GM13977 (cell line): ENCODE data around the gene RASGRP1.

Experiments used
- DNase-seq: peaks from one replicate; pipeline ENCODE4 v3.0.0; 2012; ENCODE audit warnings: low spot score
- in situ Hi-C: fragments of 300-500 bp; cut with MboI; formaldehyde crosslinking; loops from one replicate; pipeline ENCODE4 v1.12.0; 2022; ENCODE audit warnings: low sequenced_read_pairs, low pct_unique_long_range_greater_than_20kb, mixed read lengths, inconsistent platforms; ENCODE audit not compliant: unreplicated experiment
- TF ChIP-seq, protein P1 (sequence below): IDR thresholded peaks from 2 replicates; pipeline ENCODE4 v1.5.1; 2012; ENCODE audit warnings: mild to moderate bottlenecking, control low read depth; ENCODE audit not compliant: insufficient read depth; ENCODE audit errors: extremely low read depth, missing control alignments

The RASGRP1 gene

GRCh38 chr15:38507570-38507969 lies 57.0 kb downstream of the RASGRP1 start:
- DNase-seq: no peak
- in situ Hi-C loops: no loop called here
- TF ChIP-seq, protein P1, sequence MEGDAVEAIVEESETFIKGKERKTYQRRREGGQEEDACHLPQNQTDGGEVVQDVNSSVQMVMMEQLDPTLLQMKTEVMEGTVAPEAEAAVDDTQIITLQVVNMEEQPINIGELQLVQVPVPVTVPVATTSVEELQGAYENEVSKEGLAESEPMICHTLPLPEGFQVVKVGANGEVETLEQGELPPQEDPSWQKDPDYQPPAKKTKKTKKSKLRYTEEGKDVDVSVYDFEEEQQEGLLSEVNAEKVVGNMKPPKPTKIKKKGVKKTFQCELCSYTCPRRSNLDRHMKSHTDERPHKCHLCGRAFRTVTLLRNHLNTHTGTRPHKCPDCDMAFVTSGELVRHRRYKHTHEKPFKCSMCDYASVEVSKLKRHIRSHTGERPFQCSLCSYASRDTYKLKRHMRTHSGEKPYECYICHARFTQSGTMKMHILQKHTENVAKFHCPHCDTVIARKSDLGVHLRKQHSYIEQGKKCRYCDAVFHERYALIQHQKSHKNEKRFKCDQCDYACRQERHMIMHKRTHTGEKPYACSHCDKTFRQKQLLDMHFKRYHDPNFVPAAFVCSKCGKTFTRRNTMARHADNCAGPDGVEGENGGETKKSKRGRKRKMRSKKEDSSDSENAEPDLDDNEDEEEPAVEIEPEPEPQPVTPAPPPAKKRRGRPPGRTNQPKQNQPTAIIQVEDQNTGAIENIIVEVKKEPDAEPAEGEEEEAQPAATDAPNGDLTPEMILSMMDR: no peak

- DNase-seq: no peak
- TF ChIP-seq, protein P1: no peak
- in situ Hi-C loops: no loop called here
Measured at GRCh38 chr15:38506997-38507396, 57.6 kb downstream of the RASGRP1 start.

- in situ Hi-C loops: no loop called here
- DNase-seq: no peak
- TF ChIP-seq, protein P1: no peak
Measured at GRCh38 chr15:38504680-38505467, 59.7 kb downstream of the RASGRP1 start.

DNA sequence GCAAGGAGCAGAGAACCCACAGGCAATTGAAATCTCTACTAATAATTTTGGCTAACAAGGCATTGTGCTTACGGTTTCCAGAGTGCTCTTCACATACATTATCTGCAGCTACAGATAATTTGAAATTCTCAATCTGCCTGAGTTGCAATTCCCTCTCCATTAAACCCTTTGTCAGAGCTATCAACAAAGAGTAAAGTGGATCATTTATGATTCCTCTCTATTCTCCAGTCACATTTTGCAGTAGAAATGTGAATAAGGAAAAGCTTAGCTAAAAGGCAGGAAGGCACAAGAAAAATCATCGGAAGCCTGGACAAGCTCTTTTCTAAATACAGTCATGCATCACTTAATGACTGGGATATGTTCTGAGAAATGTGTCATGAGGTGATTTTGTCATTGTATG lies 61.1 kb downstream of the RASGRP1 start:
- DNase-seq: no peak
- TF ChIP-seq, protein P1: no peak
- in situ Hi-C loops: no loop called here

GRCh38 chr15:38499651-38500050 lies 65.0 kb downstream of the RASGRP1 start:
- TF ChIP-seq, protein P1: no peak
- DNase-seq: no peak
- in situ Hi-C loops: loop anchor here (25.0 kb wide), 1 partner anchor 163 kb away; no protein-coding TSS in a partner anchor

DNA sequence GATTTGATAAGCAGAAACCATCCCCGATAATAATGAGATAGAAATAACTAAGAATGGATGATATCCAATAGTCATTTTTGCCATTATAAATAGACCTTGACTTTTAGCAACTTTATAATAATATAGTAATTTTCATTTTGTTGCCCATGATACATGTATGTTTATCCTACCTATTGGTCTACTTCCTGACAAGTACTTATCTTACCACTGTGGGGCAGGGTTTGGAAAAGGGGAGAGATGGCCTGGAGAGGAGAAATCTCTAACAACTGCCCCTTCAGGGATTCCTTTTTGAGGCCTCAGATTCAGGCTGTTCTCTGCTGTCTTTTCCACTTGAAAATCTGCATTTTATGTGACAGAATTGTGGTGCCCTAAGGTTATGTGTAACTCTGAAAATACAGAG lies 68.5 kb downstream of the RASGRP1 start:
- TF ChIP-seq, protein P1: no peak
- in situ Hi-C loops: loop anchor here (25.0 kb wide), 1 partner anchor 166 kb away; no protein-coding TSS in a partner anchor
- DNase-seq: no peak
